ENCODE data around the gene DCDC2.

- TF ChIP-seq, protein P1, sequence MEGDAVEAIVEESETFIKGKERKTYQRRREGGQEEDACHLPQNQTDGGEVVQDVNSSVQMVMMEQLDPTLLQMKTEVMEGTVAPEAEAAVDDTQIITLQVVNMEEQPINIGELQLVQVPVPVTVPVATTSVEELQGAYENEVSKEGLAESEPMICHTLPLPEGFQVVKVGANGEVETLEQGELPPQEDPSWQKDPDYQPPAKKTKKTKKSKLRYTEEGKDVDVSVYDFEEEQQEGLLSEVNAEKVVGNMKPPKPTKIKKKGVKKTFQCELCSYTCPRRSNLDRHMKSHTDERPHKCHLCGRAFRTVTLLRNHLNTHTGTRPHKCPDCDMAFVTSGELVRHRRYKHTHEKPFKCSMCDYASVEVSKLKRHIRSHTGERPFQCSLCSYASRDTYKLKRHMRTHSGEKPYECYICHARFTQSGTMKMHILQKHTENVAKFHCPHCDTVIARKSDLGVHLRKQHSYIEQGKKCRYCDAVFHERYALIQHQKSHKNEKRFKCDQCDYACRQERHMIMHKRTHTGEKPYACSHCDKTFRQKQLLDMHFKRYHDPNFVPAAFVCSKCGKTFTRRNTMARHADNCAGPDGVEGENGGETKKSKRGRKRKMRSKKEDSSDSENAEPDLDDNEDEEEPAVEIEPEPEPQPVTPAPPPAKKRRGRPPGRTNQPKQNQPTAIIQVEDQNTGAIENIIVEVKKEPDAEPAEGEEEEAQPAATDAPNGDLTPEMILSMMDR (conservative IDR thresholded peaks at IDR 0.05; ENCODE audit: low read depth, low read length), result no peak
- no peak for TF ChIP-seq EZH2 (IDR thresholded peaks at IDR 0.05; ENCODE audit: borderline replicate concordance, low read depth, low read length, poor library complexity, severe bottlenecking)
Measured at GRCh38 chr6:24382220-24382540, 24.3 kb upstream of the DCDC2 start.
